GM10248 (cell line): ENCODE results near the gene SMIM7.

Experiments
- CTCF ChIA-PET: fragments of 300-600 bp; sonication (Branson Sonifier 250); formaldehyde crosslinking; extraction: SDS; loops from one replicate; lab custom pipeline; 2021; ENCODE audit warnings: antibody characterized with exemption; lab: Yijun Ruan, JAX
- POLR2A ChIA-PET: fragments of 350-650 bp; sonication (Branson Sonifier 250); formaldehyde crosslinking; extraction: SDS; loops from one replicate; lab custom pipeline; 2020; ENCODE audit warnings: antibody characterized with exemption; lab: Yijun Ruan, JAX
- DNase-seq: peaks from one replicate; pipeline ENCODE4 v3.0.0; 2012; ENCODE audit errors: extremely low spot score
- CTCF ChIP-seq: IDR thresholded peaks from 2 replicates; pipeline ENCODE4 v1.5.1; 2012; ENCODE audit warnings: mild to moderate bottlenecking, low read depth; ENCODE audit errors: extremely low read depth, missing control alignments, control extremely low read depth

SMIM7 gene

GRCh38 chr19:16613841-16614240, 46.1 kb downstream of the SMIM7 start:
- ChIA-PET POLR2A (interaction anchor here (0.8 kb wide), 1 partner anchor 11 kb away, joined by 3 read pairs; no protein-coding TSS in a partner anchor), CTCF (no interaction called here)
- no peak for TF ChIP-seq CTCF
- DNase-seq, result no peak

- no peak for TF ChIP-seq CTCF
- ChIA-PET CTCF (interaction anchor here (1.0 to 1.8 kb wide), 4 partner anchors 12 to 37 kb away, joined by 3 to 5 read pairs (median 3); no protein-coding TSS in a partner anchor), POLR2A (interaction anchor here (0.5 kb wide), 1 partner anchor 694 kb away, joined by 4 read pairs; no protein-coding TSS in a partner anchor)
- DNase-seq, result no peak
Measured at GRCh38 chr19:16612636-16613035, 47.3 kb downstream of the SMIM7 start.

- CTCF ChIA-PET, result interaction anchor here (1.7 kb wide), 1 partner anchor 35 kb away, joined by 3 read pairs; no protein-coding TSS in a partner anchor
- DNase-seq, result no peak
- POLR2A ChIA-PET, result no interaction called here
- TF ChIP-seq CTCF, result no peak
Measured at GRCh38 chr19:16611121-16611520, 48.8 kb downstream of the SMIM7 start.

GRCh38 chr19:16609511-16610200, 50.3 kb downstream of the SMIM7 start:
- no peak for TF ChIP-seq CTCF
- CTCF ChIA-PET, result interaction anchor here (0.7 to 1.2 kb wide), 3 partner anchors 8 to 23 kb away, joined by 3 read pairs; no protein-coding TSS in a partner anchor
- POLR2A ChIA-PET, result no interaction called here

GRCh38 chr19:16608290-16608739, 51.6 kb downstream of the SMIM7 start:
- POLR2A ChIA-PET, result no interaction called here

More at GRCh38 chr19:16609511-16610200, 50.3 kb downstream of the SMIM7 start:
- no peak for DNase-seq

GRCh38 chr19:16607819-16608218, 52.1 kb downstream of the SMIM7 start:
- CTCF ChIA-PET, result interaction anchor here (0.8 to 1.2 kb wide), 2 partner anchors 10 to 19 kb away, joined by 3 read pairs; no protein-coding TSS in a partner anchor
- TF ChIP-seq CTCF, result no peak
- no peak for DNase-seq
- POLR2A ChIA-PET, result no interaction called here

More at GRCh38 chr19:16608290-16608739, 51.6 kb downstream of the SMIM7 start:
- no peak for TF ChIP-seq CTCF
- CTCF ChIA-PET, result interaction anchor here (0.8 to 1.2 kb wide), 2 partner anchors 9 to 19 kb away, joined by 3 read pairs; no protein-coding TSS in a partner anchor
- DNase-seq, result no peak
